Stimulated activated CD4-positive, alpha-beta T cell treated with anti-CD3 and anti-CD28 coated beads, TNF-alpha, amount 100 ng/mL, for 24 hours (primary cell): ENCODE results near the gene RGS6.

Experiments
- DNase-seq, 3 experiments: peaks; one replicate each; pipeline ENCODE4 v3.0.0-alpha.2; 2020; ENCODE audit warnings: low read depth in 3 of 3

The RGS6 gene

DNA sequence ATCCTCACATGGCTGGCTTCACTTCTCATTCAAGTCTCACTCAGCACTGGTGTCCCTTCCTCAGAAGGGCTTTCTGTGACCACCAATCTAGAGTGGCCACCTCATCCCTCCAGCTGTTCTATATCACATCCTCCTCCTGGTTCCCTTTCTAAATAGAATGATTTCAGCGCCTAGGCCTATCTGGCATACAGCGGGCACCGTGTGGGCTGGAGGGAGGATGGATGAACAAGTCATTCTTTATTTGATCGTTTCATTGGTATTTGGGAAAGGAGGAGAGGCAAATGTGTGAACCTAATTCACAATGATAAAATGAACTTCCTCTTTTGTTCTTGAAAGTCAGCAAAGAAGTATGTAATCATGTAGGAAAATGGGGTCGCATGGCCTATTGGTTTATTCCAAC, 567.5 kb downstream of the RGS6 start:
- DNase-seq = no peak

DNA sequence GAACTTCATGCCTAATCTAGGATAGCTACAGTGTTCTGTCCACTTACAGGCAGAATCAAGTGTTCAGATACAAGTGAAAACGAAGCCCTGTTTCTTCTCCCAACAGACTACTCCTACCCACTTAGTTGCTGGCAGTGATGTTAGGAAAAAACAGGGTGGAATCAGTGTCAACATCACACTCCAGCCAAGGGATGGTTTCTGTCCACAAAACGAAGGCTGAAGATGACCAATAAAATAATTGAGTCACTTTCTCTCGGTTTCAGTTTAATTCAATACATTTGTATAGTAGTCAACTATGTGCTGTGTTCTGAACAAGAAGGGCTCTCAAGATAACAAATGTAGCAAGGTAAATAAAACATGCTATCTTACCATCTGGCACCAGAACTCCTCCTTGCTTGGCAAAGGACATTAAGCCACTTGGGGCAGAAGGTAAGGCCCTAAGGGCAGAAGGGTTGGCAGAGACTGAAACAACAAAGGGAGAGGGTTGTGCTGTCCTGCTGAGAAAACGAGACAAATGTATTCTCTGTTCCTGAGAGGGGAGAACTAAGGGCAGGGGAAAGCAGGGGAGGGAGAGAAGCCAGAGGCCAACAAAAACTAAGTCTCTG, 568.1 kb downstream of the RGS6 start:
- no peak for DNase-seq

DNA sequence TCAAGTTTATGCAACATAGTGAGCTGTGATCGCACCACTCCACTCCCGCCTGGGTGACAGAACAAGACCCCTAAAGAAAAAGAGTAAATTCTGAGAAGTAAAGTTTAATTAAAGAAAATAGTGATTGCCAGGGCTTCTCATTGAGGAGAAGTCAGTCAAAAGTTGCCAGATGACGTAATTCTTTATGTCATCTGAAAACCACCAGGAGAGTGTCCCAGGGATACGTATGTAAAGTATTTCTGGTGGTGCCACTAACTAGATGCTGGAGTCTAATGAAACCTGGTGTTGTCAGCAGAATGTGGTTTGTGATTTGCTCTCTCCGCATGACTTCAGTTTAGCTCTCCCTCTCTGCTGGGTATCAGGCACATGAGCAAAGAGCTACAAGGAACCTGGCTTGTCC, 569.2 kb downstream of the RGS6 start:
- no peak for DNase-seq

DNA sequence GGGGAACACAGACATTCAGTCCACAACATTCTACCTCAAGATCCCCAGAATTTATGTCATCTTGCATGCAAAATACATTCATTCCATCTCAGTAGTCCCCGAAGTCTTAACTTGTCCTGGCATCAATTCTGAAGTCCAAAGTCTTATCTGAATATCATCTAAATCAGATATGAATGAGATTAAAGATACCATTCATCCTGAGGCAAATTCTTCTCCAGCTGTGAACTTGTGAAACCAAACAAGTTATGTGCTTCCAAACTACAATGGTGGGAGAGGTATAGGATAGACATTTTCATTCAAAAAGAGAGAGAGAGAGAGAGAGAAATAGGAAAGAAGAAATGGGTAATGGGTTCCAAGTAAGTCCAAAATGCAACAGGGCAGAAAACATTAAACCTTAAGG, 571.0 kb downstream of the RGS6 start:
- no peak for DNase-seq

DNA sequence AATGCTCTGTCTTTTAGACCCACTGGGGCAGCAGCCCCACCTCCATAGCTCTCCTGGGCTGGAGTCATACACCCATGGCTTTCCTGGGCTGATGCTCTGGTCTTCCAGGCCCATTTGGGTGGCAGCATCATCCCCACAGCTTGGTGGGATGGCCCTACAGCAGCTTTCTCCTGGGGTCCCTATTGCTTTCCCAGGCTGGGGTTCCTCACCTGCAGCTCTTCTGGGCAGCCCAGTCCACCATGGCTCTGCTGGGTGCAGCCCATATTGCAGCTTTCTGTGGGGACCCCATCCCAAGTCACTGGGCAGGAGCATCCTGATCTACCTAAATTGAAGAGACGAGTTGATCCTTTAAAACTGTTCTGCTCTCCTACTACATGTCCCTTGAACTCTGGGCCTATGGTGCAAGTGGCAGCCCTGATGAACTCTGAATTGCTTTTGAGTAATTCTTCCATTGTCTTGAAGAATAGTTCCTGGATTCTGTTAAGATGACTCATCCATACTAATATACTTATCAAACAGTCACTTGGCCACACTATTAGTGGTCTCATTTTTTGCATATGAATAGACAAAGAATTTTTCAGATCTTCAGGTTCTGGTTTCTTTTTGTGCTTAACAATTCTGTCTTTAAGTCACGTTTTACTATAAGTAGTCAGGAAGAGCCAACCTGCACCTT, 571.6 kb downstream of the RGS6 start:
- DNase-seq = no peak

DNA sequence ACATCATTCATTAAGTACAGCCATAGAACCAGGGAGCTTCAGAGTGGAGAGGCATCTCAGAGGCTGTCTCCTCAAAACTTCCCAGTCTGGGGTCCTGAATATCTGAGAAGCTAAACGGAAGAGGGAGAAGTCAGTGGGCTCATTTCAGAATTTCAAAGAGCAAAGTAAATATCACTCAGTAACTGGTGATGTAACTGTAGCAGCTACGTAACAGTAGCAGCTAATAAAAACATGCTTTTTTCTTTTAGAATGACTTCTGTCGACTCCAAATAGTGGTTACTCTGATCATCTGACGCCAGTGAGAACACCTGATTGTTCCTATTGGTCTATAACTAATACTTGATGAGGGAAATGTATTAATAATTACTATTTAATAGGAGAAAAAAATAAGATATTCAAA, 578.3 kb downstream of the RGS6 start:
- DNase-seq = no peak

DNA sequence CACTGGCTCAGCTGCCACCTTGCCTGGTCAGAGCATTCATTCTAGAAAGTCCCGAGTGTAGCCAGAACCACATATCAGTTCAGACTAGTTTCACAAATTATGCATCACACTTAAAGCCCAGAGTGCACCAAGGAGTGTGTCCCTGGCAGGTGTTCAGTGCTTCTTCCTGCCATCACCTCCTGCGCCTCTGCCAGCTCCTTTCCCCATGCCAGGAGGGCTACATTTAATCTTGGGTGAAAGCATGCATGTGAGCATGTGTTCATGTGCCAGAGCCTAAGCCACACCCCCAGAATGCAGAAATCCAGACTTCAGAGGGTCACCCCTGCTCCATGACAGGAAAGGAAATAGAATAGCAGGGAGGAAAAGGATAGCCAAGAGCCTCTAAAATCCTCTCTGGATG, 580.1 kb downstream of the RGS6 start:
- no peak for DNase-seq

DNA sequence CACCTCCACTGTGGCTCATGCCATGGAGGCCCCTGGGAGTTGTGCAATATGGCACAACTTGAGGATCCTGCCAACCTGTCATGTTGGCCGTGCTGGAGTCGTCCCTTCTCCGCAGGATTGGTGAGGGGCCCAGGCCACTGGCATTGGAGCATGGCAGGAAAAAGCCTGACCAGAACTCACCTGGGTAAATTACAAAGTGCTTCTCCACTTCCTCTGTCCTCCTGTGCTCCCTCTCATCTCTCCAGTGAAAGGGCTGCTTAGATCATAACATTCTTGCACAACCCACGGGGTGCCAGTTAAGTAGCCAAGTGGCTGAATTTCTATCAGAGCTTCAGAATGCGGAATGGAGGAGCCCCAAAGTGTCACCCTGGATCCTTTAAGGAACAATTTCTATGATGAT, 580.7 kb downstream of the RGS6 start:
- no peak for DNase-seq

DNA sequence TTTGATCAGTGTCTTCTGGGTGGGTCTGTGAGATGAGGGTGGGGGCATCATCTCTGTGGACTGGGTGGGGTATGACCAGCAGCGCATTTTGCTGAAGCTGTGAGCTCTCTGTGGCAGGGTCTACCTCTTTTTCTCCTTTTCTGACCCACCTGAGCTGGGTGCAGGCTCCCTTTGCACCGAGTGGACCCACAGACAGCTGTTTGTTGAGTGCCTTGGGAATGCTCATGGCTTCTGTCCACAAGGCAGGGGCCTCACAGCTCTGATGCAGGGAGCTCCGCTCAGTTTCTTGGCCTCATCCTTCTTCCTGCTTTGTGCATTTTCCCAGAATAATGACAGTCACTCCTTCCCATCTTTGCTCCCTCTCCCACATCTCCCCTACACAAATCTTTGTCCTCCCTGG, 581.1 kb downstream of the RGS6 start:
- DNase-seq = no peak

DNA sequence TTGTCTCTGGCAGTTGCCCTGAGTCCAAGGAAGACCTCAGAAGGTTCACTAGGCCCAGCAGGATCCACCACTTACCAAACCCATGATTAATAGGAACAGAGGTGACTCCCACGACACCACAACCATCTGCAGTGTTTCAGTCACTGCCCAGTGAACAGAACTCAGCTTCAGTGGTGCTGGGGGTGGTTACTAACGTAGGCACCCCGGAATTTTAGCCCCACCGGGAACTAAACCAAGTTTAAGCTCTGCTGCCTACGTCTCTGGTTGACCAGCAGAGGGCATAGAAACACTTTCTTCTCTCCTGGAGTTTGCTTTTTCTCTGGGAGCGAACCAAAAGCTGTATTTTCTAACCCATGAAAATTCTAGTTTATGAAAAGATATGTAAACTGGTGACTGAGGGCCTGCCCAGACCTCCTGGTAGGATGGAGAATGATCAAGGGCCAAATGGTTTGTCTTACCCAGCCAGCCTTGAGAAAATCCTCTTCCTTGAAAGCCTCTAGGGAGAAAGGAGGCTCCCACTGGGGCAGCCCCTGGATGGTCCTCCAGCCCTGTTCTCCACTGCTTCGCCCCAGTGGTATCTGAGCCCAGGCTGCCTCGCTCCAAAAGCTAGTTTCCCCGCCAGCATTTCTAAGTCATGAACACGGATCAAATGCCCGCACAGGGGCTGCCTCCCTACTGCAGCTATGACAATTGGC, 581.9 kb downstream of the RGS6 start:
- DNase-seq = no peak

DNA sequence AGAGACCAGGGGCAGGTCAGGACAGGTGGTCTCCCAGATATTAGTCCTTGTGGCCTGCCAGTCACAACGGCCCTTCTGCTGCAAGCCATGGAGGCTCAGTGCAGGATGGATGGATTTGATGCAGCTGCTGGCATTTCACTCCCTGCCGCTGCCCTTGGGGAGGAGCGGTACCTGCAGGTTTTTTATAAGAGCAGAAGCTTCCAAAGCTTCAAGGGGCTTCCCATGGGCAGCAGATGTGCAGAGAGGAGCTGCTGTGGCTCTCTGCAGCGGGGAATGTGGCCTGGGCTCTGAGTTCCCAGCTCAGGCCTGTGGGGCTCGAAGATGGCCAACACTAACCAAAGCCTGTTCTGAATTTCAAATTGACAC, 582.4 kb downstream of the RGS6 start:
- no peak for DNase-seq

DNA sequence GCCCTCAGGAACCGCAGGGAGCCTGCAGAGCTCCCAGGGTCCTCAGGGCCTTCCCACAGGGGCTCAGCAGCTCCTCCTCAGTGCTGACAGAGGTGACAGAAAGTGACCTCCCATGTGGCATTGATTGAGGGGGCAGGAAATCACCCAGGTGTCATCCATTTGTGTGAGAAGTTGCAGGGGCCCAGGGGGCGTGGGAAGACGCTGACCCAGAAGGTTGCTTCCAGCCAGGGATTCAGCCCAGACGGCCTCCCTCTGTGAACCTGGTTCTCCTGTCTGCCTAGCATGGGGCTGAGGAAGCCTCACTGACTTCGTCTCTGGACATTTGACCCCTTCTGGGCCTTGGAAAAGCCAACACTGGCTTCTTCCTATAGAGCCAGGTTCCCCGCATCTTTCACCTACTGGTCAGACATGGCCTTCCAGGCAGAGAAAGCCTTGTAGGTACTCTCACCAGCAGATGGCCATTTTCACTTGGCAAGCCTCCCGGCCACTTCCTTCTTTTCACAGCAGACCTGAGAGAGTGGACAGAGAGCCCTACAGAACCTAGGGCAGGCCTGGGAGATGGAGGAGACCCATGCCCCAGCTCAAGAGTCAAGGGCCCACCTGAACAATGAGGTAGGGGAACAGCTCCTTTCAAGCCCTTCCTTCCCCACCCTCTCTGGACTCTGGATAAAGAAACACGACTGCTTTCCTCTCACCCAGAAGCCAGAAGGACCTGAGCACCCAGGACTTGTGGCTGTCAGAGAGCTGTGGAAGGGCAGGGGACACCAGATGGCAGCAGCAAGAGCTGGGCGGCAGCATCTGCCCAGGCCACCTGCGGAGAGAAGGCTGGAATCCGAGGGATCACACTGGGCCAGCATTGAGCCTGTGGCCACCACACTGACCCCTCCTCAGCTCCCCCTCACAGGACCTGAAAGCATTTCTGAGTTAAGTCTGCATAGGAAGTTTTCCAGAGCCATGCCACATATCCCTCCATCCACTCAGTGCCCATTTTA, 583.8 kb downstream of the RGS6 start:
- no peak for DNase-seq

DNA sequence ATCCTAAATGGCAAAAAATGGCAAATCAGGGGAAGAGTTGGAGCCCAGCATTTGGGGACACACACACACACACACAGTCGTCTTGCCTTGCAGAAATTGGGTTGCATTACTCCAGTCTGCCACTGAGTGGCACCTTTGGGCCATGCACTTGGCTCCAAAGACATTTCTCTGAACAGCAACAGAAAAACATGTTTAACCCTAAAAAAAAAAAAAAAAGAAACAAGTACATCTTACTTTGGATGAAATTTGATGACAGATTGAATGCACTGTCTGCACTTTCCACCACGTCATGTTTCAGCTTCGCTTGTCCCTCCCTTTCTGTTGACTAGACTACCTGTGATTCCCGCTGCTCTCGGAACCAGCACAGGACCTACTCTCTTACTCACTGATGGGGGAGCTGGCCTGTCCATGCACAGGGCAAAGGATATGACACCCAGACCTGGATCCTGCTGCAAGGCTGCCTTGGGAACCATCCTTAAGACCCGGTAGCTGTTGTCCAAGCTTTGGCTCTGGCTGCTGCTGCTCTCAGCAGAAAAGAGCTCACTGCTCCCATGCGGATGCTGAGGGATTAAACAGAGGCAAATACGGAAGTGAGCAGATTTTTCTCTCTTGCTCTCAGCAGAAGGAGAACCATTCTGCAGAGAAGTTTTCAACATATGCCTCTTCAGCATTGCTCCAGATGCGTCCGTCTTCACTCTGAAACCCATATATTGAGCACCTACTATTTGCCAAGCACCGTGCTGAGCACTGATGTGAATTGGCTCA, 584.9 kb downstream of the RGS6 start:
- DNase-seq = peak; percentile 49 to 64 (median 58)

DNA sequence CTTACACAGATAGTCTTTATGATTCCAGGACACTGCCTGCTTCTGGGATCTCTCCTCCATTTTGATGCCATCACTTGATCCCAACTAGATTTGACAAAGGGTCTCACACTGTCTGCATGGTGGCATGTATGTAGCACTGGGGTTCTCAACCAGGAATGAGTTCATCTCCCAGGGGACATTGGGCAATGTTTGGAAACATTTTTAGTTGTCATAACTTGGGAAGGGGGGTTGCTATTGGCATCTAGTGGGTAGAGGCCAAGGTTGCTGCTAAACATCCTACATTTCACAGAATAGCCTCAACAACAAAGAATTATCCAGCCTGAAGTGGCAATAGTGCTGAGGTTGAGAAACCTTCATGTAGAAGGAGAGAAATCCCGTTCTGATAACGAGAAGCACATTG, 585.5 kb downstream of the RGS6 start:
- DNase-seq = no peak

DNA sequence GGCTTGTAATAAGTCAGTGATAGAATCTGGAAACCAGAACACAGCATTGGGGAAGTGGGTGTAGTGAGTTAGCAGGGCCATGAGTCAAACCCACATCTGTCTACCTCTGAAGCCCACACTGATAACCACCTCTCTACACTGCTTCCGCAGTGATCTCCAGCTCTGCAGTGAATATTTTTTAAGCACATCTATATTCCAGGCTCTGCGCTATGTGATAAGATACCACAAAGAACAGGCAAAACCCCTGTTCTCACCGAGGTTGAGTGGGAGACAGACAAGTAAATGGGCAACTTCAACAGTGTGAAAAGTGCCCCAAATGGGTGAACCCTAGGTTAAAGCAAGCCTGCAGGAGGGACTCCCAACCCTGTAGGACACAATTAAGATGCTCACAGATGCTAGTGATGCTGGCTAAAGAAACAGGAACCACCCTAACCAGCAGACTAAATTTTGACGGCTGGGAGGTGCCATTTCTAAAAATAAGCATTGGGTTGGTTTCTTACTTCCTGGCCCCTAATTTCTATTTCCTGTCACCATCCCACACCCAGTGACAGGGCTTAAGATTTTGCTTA, 586.7 kb downstream of the RGS6 start:
- peak in 1 of 3 experiments; percentile 21 for DNase-seq

DNA sequence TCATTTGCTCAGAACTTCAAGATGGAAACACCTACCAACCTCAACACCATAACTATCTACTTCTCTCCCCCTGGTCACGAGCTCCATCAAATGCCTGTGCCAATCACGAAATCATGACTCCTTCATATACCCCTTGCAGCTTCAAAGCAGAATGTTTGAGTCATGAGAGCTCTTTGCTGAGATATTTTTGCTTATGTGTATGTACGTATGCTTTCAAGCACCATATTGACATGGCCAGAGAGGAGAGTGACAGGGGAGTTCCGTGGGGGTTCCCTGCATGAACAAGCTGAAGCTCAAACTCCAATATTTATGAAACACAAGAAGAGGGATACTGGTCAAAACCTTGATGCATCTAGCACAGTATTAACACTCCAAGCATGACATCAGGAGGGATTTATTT, 587.3 kb downstream of the RGS6 start:
- no peak for DNase-seq

DNA sequence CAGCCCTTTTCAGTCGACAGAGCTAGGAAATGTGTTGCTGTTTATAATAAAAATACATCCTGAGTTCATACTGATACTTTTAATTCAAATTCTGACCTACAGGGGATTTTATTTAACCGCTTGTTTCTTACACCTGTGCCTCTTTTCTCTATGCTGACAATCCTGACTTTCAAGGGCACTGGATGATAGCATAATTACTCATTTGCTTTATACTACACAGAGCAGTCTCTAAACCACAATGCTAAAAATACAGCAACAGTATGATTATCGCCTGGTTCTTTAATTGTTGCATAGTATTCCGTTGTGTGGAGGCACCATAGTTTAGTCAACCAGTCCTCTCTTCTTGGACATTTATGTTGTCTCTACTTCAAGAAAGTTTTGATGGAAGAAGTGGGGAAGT, 588.8 kb downstream of the RGS6 start:
- DNase-seq = no peak

DNA sequence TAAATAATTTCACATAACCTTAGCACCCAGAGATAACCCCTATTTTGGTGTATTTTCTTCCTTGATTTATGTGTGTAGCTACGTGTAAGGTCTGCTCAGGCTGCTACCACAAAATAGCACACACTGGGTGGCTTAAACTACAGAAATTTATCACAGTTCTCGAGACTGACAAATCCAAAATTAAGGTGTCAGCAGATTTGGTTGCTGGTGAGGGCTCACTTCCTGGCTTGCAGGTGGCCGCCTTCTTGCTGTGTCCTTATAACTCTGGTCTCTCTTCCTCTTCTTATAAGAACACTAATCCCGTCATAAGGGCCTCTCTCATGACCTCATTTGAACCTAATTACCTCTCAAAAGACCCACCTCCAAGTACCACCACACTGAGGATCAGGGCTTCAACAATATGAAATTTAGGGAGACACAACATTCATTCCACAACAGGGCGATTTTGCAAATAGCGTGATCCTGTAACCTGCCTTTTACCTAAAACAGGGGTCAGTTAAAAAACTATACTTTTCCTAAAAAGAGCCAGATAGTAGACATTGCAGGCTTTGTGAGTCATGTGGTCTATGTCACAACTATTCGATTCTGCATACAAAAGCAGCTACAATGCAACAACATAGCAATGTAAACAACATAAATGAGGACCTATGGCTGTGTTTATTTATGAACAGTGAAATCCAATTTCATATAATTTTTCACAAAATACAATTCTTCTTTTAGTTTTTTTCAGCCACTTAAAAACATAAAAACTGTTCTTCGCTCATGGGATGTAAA, 589.9 kb downstream of the RGS6 start:
- no peak for DNase-seq

DNA sequence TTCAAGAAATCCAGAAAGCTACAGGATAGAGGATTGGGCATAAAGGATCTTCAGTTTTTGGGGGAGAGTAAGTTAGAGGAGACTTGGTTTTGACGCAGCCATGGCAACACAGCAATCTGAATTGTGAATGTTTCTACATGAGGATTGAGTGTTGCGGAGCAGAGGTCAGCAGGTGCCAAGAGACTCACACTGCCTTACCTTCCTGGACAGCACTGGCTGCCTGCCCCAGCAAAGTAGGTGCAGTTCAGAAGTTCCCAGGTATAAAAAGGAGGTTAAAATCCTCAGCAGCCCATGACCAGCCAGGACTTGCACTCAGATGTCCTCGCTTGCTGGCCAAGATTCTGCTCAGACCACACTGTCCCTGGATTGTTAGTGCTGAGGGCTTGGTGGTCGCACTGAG, 590.6 kb downstream of the RGS6 start:
- DNase-seq = no peak
